ENCODE measurements around the gene SP110.

Gene SP110

DNA sequence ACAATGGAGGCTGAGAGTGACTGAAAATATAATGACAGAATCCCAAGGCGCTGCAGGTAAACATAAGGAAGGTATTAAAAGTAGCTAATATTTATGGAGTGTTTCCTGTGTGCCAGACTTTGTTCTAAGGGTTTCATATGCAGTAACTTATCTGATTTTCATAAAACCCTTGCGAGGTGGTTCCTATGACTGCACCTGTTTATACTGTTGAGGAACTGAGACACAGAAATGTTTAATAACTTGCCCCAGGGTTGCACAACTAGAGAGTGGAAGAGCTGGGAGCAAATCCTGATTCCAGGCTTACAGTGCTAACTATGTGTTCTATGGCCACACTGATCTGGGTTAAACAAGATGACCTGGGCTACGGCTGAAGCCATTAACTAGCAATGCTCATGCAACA, 2.4 kb downstream of the SP110 start:
- H3K4me3 ChIP-seq (ENCODE audit: control insufficient read depth, low read depth, low read length) = no peak overlapping the region
- DNase-seq (ENCODE audit: low read depth) = no peak
- TF ChIP-seq, protein P1, sequence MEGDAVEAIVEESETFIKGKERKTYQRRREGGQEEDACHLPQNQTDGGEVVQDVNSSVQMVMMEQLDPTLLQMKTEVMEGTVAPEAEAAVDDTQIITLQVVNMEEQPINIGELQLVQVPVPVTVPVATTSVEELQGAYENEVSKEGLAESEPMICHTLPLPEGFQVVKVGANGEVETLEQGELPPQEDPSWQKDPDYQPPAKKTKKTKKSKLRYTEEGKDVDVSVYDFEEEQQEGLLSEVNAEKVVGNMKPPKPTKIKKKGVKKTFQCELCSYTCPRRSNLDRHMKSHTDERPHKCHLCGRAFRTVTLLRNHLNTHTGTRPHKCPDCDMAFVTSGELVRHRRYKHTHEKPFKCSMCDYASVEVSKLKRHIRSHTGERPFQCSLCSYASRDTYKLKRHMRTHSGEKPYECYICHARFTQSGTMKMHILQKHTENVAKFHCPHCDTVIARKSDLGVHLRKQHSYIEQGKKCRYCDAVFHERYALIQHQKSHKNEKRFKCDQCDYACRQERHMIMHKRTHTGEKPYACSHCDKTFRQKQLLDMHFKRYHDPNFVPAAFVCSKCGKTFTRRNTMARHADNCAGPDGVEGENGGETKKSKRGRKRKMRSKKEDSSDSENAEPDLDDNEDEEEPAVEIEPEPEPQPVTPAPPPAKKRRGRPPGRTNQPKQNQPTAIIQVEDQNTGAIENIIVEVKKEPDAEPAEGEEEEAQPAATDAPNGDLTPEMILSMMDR (conservative IDR thresholded peaks at IDR 0.05; ENCODE audit: control insufficient read depth, insufficient read depth, low read depth, low read length) = no peak

DNA sequence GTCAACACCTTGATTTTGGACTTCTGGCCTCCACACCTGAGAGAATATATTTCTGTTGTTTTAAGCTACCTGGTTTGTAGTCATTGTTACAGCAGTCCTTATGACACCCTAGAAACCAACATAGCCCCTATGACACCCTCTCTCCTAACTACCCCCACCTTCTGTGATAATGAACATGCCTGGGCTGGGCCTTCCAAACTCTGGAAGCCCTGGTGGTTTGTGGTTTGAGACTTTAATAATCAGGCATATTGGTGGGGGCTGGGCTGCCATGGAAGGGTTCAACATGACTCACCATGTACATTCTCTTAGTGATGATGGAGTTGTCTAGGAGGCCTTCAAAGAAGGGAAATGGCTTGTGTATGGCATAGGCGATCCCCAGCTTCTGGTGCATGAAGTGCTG, 3.3 kb downstream of the SP110 start:
- TF ChIP-seq, protein P1 (conservative IDR thresholded peaks at IDR 0.05; ENCODE audit: control insufficient read depth, insufficient read depth, low read depth, low read length) = no peak
- no peak for DNase-seq (ENCODE audit: low read depth)
- H3K4me3 ChIP-seq (ENCODE audit: control insufficient read depth, low read depth, low read length) = no peak overlapping the region

DNA sequence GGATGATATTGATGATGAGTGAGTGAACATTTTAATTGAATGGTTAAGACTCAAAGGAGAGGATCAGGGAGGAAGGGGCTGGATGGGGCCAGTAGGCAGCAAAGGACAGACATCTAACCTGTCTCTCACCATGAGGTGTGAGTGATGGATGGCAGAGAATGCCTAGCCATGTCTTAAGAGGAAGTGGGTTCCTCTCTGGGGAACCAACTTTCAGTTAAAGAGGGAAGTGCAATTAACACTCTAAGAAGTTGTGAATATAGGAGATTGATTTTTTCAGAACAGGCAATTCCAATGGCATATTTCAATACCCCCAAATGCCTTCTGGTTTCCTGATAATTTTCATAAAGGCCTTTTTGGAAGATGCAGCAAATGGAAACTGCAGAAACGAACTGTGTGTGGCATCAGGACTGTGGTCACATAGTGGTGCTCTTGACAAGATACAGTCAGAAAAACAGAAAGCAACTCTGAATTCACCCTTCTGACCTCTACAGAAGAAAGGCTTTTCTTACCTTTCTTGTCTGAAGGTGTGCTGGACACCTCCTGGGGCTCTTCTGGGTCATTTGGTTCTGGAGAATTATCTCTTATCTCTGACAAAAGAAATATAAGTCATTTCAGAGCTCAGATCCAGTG, 10.2 kb downstream of the SP110 start:
- H3K4me3 ChIP-seq (ENCODE audit: control insufficient read depth, low read depth, low read length) = no peak overlapping the region
- TF ChIP-seq, protein P1 (conservative IDR thresholded peaks at IDR 0.05; ENCODE audit: control insufficient read depth, insufficient read depth, low read depth, low read length) = no peak
- no peak for DNase-seq (ENCODE audit: low read depth)

DNA sequence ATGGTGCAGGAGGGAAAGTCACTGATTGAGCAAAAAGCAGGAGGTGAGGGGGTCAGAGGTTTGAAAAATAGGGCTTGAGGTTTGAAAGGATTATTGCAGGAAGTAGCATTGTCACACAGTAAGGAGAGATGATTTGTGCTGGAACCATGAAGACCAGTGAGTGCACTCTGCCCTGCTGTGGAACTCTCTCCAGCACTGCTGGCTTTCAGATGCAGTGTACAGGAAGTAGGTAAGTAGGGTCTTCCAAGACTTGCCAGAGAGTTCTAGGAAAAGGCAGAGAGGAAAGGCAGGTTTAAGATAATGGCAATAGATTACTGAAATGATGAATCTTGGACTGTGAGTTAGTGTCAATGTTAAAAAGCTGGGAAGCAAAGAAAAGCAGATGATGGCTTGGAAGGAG, 11.2 kb downstream of the SP110 start:
- TF ChIP-seq, protein P1 (conservative IDR thresholded peaks at IDR 0.05; ENCODE audit: control insufficient read depth, insufficient read depth, low read depth, low read length) = no peak
- DNase-seq (ENCODE audit: low read depth) = no peak
- H3K4me3 ChIP-seq (ENCODE audit: control insufficient read depth, low read depth, low read length) = no peak overlapping the region

DNA sequence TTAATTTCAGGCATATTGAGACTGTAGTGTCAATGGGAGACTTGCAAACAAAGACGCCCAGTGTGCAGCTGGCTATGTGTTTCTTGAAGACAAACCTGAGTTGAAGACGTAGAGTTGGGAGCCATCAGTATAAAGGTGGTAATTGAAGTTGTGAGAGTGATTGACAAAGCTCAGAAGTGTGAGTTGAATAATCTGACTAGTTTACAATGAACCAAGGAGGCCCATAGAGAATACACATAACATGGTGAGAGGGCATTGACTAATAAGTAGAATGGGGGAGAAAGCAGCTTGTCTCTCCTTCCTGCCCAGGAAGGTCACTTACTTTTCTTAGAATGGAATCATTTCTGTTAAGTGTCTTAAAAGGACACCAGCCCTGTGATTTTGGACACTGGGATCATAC, 14.1 kb downstream of the SP110 start:
- no peak overlapping the region for H3K4me3 ChIP-seq (ENCODE audit: control insufficient read depth, low read depth, low read length)
- no peak for DNase-seq (ENCODE audit: low read depth)
- TF ChIP-seq, protein P1 (conservative IDR thresholded peaks at IDR 0.05; ENCODE audit: control insufficient read depth, insufficient read depth, low read depth, low read length) = no peak

DNA sequence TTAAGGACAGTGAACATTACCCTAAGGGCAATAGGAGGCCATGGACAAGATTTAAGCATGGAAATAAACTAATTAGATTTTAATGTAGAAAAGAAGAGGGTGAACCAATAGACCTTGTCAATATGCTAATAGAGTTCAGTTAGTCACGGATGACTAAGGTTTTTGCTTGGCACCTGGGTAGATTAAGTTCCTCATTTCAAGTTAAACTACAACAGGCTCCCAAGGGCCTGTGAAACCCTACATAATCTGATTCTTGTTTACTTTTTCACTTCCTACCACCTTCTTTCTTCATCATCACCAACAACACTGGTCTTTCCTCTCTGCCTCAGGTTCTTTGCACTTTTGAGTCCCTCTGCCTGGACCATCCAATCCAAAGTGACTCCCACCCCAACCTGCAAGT, 14.8 kb downstream of the SP110 start:
- TF ChIP-seq, protein P1 (conservative IDR thresholded peaks at IDR 0.05; ENCODE audit: control insufficient read depth, insufficient read depth, low read depth, low read length) = no peak
- no peak for DNase-seq (ENCODE audit: low read depth)
- no peak overlapping the region for H3K4me3 ChIP-seq (ENCODE audit: control insufficient read depth, low read depth, low read length)
